Brain microvascular endothelial cell (primary cell): ENCODE results near the gene PRKCH.

Experiments
- DNase-seq: peaks from one replicate; pipeline ENCODE4 v3.0.0-alpha.2; 2020
- H3K27ac ChIP-seq: fragments of 250-450 bp; sonication (Bioruptor Pico); 2 replicates; pipeline ENCODE4 v1.5.1; 2020; ENCODE audit warnings: mild to moderate bottlenecking, moderate library complexity
- H3K27me3 ChIP-seq: fragments of 250-450 bp; sonication (Bioruptor Pico); replicated peaks from 2 replicates; pipeline ENCODE4 v1.5.1; 2020; ENCODE audit warnings: mild to moderate bottlenecking
- H3K36me3 ChIP-seq: fragments of 250-450 bp; sonication (Bioruptor Pico); replicated peaks from 2 replicates; pipeline ENCODE4 v1.5.1; 2020; ENCODE audit warnings: mild to moderate bottlenecking
- H3K4me3 ChIP-seq: 2 replicates; pipeline ENCODE4 v1.5.1; 2011; ENCODE audit warnings: low read depth, mild to moderate bottlenecking, control low read depth, low read length, moderate library complexity
- in situ Hi-C: cut with HindIII; loops from 2 replicates; pipeline ENCODE4 v1.10.0; 2017; ENCODE audit warnings: low sequenced_read_pairs, low pct_ligation_motif_present
- TF ChIP-seq, protein P1 (sequence below): IDR thresholded peaks from 2 replicates; pipeline ENCODE4 v1.5.1; 2011; ENCODE audit warnings: low read depth, mild to moderate bottlenecking, moderate library complexity, low read length, control low read depth, inconsistent platforms; ENCODE audit errors: missing control alignments

The PRKCH gene

DNA sequence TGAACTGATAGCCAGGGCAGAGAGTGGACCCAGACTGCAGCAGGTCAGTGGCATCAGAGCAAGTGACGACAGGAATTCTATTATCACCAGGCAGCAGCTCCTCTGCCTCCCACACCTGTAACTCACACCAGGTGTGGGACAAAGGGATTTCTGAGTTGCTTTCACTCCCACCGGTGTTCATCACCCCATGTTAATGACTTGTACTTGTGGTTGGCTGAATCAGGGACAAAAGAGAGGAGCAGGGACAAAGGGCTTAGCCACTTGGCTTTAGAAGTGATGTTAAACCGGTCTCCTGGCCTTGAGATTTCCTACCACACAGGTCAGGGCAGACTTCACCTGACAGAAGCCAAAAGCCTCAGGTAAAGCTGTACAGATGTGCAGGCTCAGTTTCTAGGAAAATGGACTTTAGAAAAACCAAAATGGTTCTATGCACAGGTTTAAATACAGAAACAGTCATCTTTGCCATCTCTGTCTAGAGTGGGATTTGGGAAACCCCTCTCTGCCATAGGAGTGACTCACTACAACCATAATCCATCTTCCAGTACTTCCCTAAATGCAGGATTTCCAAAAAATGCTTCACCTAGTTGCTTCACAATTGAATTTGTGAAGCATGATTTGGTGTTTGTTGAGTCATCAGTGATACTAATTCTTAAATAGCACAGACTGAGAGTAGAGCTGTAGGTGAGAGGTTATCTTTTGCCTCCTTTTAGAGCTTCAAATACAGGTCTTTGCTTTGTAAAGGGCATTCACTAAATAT lies 158.5 kb downstream of the PRKCH start:
- Histone ChIP-seq H3K27ac (no peak overlapping the region), H3K27me3 (no peaks in the 10 kb centered on the region), H3K4me3 (no peak overlapping the region), H3K36me3 (no peaks in the 10 kb centered on the region)
- no peak for DNase-seq
- in situ Hi-C loops, result no loop called here
- TF ChIP-seq, protein P1, sequence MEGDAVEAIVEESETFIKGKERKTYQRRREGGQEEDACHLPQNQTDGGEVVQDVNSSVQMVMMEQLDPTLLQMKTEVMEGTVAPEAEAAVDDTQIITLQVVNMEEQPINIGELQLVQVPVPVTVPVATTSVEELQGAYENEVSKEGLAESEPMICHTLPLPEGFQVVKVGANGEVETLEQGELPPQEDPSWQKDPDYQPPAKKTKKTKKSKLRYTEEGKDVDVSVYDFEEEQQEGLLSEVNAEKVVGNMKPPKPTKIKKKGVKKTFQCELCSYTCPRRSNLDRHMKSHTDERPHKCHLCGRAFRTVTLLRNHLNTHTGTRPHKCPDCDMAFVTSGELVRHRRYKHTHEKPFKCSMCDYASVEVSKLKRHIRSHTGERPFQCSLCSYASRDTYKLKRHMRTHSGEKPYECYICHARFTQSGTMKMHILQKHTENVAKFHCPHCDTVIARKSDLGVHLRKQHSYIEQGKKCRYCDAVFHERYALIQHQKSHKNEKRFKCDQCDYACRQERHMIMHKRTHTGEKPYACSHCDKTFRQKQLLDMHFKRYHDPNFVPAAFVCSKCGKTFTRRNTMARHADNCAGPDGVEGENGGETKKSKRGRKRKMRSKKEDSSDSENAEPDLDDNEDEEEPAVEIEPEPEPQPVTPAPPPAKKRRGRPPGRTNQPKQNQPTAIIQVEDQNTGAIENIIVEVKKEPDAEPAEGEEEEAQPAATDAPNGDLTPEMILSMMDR, result no peak

DNA sequence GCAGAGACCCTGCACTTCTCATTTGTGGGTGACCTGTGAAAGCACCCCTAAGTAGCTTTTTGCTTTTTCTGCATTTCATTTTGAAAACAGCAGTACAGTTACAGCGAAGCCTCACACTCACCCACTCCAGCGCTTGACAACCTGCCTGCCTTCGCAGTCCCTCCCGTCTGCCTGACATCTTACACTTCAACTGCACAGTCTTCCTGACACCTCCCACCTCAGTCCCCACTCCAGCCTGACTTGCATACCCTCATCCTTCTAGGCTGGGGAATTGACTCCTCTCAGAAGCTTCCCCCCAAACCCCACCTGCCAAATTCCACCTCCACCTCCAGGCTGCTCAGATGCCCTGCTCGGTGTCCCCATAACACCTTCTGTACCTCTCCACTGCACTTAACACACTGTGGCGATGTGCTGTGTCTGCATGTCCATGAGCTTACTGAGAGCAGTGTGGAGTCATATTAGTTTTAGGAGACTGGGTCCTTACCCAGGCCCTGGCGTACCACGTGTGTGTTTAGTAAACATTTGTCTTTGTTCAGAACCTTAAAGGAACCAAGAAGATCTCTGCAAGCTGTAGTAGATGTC lies 159.4 kb downstream of the PRKCH start:
- Histone ChIP-seq H3K36me3 (no peaks in the 10 kb centered on the region), H3K27me3 (no peaks in the 10 kb centered on the region), H3K27ac (no peak overlapping the region), H3K4me3 (no peak overlapping the region)
- in situ Hi-C loops, result no loop called here
- no peak for DNase-seq
- TF ChIP-seq, protein P1, result no peak

DNA sequence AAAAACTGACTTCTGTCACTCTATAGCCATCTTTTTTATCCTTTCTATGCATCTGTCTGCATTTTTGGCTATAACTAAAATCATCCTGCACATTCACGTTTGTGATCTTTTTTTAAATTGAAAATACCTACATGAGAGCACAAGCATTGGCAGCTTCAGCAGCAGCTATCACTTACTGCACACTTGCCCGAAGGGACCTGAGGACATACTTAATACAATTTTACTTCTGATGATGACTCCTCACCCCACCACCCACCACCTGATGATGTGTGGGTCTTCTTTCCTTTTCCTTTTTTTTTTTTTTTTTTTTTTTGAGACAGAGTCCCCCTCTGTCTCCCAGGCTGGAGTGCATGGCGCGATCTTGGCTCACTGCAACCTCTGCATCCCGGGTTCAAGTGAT lies 160.3 kb downstream of the PRKCH start:
- no peaks in the 10 kb centered on the region for H3K27me3 ChIP-seq
- H3K36me3 ChIP-seq, result no peaks in the 10 kb centered on the region
- TF ChIP-seq, protein P1, result no peak
- DNase-seq, result no peak
- H3K4me3 ChIP-seq, result no peak overlapping the region
- in situ Hi-C loops, result no loop called here
- no peak overlapping the region for H3K27ac ChIP-seq

DNA sequence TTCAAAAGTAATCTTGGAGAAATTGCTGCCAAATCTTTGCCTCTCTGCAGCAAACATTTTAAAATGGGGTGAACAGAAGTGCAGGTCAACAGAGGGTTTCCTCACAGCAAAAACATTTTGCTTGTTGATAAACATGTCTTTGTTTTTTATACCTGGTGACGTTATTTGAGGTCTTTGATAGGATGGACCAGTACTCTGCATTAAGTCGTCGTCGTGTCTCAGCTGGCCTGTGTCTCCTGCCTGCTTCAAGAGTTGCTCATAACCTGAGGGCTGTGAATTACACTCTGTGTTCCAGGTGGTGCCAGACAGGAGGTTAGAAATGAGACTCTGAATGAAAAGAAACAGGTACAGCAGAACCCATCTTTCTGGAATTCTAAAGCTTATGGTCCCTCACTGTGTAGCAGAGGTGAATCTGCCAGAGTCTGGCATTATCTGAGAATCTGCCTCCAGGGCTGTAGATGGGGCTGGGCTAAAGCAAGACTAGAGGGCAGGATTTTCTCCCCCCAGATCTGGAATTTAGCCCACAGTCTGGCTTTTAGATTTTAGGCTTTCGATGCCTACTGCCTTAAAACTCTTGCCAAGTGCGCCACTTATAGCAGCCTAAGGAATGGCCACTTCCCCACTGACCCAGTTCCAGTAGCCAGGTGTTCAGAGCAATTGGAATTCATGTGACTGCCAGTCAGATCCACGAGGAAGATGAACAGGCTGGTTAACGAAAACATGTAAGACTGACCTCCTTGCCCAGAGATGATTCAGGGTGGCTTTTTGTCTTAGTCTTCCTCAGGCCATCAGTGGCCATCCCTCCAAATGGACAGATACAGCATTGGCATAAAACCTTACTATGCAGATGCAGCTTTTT lies 161.2 kb downstream of the PRKCH start:
- Histone ChIP-seq H3K27ac (no peak overlapping the region), H3K36me3 (no peaks in the 10 kb centered on the region), H3K27me3 (no peaks in the 10 kb centered on the region), H3K4me3 (no peak overlapping the region)
- DNase-seq, result no peak
- TF ChIP-seq, protein P1, result no peak
- in situ Hi-C loops, result no loop called here

DNA sequence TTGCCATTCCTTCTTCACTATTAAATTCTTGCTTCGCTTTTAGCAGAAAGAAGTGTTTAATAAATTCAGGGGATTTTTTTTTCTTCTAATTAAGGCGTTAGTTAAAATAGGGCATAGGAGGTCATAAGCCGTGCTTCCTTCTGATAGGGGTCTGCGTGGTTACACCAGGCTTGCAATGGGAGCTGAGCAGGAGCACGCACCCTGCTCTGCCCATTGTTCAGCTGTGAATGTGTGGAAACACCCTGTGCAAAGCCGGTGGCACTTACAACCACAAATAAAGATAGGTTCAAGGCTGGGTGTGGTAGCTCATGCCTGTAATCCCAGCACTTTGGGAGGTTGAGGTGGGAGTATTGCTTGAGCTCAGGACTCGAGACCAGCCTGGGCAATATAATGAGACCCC lies 162.1 kb downstream of the PRKCH start:
- in situ Hi-C loops, result no loop called here
- no peak for DNase-seq
- TF ChIP-seq, protein P1, result no peak
- Histone ChIP-seq H3K4me3 (no peak overlapping the region), H3K27ac (no peak overlapping the region), H3K27me3 (no peaks in the 10 kb centered on the region), H3K36me3 (no peaks in the 10 kb centered on the region)
